GM12891 (cell line): ENCODE results near the gene DNAJC10.
"Not testable (repeated sequence)": the region's sequence is repeated elsewhere in the genome, so short reads cannot be mapped to it uniquely, and the experiment has no call there.

Experiments
- POLR2A ChIP-seq: IDR thresholded peaks from 2 replicates; pipeline ENCODE4 v1.6.1; 2011; ENCODE audit warnings: low read depth, low read length, control low read depth
- TAF1 ChIP-seq: IDR thresholded peaks from 2 replicates; pipeline ENCODE4 v1.6.1; 2011; ENCODE audit warnings: low read depth, low read length, control low read depth

GRCh38 chr2:182686763-182687162 lies 29.3 kb upstream of the DNAJC10 start:
- TF ChIP-seq TAF1, POLR2A: not testable (repeated sequence)
